Renal cortical epithelial cell (primary cell): ENCODE data around the gene GRIN2A. TPM values are rescaled to one million over a fixed set of nuclear protein-coding genes. Genes with fewer than 3 reads are reported as not detected.

Source experiments
- DNase-seq: peaks from one replicate; pipeline ENCODE4 v3.0.0-alpha.2; 2011; ENCODE audit warnings: low read depth
- total RNA-seq: library from RNA; depleted of rRNA; stranded (reverse); fragments of >200 nt; gene quantifications from 2 replicates; pipeline ENCODE4 v1.2.3, GENCODE V29; 2014

The GRIN2A gene
- total RNA-seq, 1 donor from 2014 or later: 0.15 TPM

DNA sequence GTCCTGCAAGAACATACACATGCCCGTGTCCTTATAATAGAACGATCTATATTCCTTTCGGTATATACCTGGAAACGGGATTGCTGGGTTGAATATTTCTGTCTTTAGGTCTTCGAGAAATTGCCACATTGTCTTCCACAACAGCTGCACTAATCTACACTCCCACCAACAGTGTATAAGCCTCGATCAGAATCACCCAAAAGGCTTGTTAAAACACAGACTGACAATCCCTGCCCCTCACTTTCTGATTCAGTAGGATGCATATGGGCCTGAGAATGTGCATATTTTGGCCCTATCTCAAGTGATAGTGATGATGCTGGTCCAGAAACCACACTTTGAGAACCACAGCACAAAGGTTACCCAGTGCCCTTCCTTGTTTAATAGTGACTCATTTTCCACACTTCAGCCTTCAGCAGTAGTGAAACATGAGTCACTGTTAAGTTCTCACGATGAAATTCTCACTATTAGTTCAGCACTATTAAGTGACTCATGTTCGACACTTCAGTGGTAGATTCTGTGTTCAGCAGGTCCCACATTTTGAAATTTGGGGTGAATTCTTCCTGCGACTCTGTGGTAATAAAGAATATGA is 215.6 kb downstream of the GRIN2A start:
- DNase-seq: peak; percentile 92

DNA sequence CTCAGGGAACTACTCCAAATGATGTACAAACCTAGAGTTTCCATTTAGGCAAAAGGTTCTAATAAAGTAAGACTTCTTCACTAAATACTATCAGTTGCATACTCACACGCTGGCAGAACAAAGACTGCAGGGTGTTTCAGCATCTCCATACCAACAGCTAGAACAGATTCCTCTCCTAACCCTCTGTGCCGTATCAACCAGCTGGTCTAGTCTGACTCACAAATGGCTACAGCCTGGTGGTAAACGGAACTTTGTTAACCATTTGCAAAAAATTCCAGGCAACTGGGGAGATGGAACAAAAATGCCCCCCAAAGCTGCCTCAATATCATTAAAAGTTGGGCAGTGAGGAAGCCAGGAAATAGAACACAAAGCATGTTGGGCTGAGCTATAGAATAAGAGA is 217.1 kb downstream of the GRIN2A start:
- peak; percentile 89 for DNase-seq

DNA sequence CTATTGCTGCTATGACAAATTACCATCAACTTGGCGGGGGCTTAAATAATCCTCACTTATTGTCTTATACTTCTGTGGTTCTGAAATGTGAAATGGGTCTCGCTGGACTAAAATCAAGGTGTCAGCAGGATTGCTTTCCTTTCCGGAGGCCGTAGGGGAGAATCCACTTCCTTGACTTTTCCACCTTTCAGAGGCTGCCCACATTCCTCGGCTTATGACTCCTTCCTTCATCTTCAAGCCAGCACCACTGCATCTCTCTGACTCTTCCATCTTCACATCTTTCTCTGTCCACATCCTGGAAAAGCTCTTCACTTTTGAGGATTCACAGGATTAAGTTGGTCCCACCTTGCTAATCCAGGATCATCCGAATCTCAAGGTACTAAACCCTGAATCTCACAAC is 217.8 kb downstream of the GRIN2A start:
- DNase-seq: peak; percentile 14

DNA sequence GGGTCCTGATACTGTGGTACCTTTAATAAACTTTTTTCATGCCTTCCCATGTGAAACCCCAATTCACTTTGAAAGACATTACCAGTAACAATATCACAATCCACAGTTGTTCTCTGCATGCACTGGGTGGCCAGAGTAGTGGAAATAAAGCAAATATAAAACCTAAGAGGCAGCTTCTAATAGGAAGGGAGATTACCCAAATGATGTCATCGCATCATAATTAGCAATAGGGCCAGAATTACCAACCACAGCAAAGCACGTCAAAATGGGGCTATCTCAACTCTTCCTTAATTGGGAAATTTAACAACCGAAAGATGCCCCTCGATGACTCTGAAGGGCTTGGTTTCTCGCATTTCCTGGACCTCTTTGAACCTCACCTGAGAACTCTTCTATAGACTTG is 224.8 kb downstream of the GRIN2A start:
- DNase-seq: no peak

DNA sequence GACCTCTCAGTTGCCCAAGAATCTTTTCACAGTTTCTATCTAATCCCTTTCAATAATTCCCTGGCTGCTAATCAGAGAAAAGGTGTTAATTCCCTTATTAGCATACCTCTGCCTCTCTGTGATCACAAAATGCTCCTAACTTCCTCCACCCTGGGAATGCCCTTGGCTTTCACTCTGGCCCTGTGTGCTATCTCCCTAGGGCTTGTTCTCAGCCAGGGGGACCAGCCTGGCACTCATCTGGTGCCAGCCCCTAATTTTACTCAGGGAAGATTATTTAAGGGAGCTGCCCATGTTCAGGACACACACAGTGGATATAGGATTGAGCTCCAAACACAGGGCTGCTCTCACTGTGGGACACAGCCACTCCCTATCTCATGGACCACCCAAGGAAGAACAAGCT is 225.2 kb downstream of the GRIN2A start:
- no peak for DNase-seq

DNA sequence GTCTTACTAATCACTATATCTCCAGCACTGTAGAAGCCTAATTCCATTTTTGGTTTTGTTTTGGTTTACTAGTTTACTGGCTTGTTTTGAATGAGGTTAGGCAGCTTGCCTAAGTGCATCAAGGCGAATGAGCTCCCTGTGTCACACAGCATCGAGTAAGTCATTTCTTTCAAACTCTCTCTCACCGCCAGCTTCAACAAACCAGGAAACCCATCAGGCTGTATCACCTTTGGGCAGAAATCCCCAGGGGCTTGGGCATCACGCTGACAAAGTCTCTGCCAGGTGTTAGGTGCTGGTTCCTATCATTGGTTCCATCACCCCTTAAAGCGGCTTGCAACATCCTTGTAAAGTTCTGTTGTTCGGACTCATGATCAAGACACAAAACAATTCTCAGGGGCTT is 226.6 kb downstream of the GRIN2A start:
- no peak for DNase-seq

DNA sequence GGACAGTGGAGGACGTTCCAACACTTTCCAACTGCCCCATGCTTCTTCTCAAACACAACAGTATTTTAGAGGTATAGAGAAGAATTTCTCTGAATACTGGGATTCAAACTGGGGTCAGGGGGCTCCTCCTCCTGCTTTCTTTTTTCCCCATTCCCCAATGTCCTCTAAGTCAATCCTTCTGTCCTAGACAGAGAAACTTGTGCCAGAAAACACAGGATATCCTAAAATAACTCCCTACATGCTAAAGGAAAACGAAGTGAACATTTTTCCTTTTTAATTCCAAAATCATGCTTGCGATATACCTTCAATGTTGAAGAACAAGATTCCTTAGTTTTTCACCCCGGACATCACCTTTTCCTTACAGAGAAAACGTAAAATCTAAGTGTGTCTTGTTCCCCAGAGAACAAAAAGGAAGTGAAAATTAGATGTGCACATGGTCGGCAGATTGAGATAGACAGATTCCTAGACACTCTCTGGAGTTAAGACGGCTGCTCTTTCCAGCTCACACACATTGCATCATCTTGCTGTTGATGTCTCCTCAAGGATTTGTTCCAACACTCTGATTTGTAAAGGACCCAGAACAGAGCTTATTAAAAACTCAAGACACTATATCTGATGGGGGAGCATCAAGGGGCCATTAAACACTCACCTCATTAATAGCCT is 228.2 kb downstream of the GRIN2A start:
- DNase-seq: no peak

DNA sequence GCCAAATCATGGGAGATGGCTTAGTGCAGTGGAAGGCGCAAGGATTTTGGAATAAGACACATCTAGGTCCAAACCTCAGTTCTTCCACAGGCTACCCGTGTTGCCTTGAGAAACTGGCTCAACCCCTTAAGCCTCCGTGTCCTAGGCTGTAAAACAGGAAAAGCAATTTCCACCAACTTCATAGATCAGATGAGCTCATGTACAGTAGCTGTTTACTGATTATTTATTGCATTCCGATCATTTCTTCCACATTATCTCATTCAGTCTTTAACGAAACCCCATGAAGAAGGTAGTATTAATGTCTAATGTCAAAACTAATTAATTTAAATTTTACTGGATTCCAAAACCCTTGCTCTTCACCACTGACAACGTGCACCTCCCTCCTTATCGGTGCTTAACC is 231.6 kb downstream of the GRIN2A start:
- no peak for DNase-seq

DNA sequence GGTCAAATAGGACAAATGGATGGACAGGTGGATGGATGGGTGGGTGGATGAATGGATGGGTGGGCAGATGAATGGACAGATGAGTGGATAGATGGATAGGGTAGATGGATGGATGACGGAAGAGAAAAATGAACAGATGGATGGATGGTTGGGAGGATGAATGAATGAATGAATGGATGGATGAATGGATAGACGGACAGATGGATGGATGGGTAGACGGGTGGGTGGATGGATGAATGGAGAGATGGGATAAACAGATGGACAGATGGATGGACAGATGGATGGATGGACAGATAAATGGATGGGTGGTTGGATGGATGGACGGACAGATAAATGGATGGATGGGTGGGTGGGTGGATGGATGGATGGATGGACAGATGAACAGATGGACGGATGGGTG is 232.8 kb downstream of the GRIN2A start:
- DNase-seq: no peak

DNA sequence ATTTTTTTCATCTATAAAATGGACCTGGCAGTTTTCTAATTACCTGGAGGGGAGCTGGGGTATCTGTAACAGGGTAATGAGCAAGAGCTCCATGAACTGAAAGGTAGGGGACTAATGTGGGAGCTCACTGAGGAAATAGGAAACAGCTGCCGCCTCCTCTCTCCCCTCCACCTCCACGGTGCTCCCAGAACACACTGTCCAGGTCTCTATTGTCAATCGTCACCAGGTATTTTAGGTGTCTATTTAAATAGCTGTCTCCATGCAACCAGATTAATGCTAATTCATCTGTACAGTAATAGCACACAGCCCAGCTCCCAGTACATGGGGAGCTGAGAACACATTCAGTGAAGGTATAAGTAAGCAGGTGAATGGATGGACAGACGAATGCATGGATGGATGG is 233.3 kb downstream of the GRIN2A start:
- DNase-seq: no peak

DNA sequence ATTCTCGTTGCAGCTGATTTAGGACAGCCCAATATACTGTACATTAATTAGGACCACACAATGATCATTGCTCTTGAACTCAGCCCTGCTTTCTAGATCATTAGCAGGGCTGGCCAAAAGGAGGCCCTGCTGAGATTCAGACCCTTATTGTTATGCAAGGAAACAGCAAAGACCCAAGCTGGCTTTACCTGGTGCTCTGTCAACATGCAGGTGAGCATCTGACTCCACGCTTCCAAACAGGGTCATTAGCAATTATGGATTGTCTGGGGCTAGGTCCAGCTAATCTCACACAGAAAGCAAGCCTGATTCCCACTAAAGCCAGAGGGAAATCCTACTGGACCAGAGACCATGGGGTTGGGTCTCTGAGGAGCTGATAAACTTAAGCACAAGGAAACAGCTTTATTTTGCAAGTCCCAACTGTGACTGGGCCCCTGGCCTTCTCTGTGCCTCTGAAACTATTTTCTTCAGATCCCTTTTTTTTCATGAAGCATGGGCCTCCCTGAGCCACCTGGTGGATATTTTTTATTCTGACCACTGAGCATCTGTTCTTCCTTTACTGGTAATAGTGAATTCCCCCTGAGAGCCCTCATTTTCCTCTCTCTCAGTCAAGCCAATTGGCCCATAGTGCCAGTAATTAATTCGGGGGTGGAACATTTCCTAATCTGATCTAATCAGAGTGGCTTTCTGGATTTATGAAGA is 236.1 kb downstream of the GRIN2A start:
- DNase-seq: no peak

DNA sequence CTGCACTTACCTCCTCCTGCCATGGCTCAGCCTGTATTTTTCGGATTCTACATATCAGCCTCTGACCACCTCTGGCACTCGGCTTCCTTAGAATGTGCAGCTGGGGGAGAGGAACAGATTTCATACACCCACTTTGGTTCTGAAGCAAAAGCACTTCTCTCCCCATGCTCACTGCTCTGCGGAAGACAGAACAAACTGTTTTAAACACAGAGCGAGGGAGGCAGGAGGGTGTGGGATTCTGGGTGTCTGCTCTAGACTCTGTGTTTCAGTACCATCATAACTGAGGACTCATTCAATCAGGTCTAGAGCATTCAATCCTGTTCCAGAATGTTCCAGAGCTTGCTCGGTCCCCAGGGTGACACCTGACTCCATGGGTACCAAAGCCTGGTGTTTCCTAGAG is 239.1 kb downstream of the GRIN2A start:
- no peak for DNase-seq

DNA sequence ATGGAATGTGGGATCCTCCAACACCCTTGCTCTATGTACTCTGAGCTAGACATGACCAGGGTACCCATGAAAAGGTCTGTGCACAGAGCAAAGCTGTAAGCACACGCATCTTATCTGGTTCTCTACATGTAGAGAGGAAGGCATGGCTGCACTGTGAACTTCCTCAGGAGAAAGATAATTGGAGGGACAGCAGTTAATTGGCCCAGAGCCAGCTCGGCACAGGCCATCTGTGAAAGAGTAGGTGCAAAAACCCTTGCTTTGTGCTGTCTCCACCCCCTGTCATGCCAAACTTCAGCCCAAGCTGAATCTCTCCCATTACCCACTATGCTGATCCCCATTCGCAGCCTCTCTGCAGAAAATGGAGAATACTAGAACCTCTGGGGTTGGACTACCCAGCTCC is 241.0 kb downstream of the GRIN2A start:
- DNase-seq: no peak

DNA sequence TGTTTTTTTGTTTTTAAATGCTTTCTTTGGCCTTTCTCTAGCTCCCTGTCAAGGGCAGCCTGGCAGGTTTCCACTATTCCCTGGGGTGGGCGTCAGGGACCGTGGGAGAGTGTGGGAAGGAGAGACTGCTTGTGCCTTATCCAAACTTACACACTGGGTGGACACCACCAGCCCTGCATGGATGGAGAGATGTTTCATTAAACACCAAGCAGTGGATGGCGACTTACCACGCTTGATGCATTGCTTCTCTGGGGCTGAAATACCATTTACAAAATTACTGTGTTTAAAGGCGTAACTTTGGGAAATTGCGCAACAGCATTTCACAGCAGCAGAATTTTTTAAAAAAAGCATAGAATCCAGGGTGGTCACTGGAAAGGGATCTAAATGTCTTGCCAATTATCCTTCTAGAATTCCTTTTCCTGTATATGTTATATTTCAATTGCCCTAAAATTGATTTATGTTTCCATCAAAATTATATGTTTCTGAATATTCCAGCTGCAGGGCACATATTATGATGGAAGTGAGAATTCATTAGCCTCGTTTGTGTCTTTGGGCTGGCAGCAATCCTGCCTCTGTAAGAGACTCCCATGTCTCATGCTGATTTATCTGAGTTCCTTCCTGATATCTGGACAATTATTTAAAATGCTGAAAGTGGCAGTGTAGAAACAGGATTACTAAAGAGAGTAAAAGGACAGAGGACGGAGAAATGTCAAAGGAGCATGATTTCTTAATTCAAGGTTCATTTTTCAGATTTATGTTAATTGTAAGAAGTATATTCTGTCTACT is 247.3 kb downstream of the GRIN2A start:
- no peak for DNase-seq

DNA sequence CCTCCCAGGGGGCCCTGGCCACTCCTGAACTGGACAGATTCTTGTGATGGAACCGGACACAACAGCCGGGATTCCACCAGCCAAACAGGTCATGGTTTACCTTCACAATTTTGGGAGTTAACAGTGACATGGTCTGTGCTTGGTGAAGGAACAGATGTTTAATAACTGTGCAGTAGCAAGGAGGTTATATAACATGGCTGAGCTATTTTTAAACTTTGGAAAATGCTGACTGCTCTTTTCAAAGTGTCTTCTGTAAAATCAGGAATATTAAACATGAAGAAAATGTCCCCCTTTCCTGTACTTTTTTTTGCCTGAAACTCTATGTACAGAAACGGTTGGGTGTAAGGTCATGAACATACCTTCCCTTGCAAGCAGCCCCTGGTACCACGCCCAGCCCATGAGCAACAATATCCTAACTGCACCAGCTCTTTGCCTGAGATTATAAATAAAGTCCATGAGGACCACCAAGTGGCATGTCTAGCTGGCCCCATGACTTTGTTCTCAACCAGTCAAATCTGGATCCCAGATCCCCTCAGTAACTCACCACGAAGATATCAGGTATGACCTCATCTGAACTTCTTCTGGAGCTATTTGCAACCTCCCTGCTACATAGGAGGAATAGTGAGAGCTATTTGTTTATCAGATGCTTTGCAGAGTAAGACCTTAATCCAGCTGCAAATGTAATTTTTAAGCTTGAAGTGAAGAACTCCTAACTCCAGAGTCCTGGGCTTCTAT is 249.1 kb downstream of the GRIN2A start:
- no peak for DNase-seq

DNA sequence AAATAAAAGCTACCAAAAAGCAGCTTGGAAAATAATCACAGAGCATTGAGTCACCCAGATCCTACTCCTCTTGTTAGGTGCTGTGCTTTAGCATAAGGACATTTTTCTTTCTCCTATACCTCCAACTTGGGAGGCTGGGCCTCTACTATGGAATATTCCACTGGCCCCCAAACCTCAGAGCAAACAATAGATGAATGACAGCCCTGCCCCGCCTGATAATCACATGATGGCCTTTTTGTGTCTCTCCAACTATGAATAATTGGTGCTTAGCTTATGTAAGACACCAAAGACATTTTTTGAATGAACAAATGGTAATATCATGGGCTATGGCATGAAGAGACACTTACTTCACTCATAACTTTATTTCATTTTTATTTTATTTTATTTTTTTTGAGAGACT is 250.2 kb downstream of the GRIN2A start:
- no peak for DNase-seq

DNA sequence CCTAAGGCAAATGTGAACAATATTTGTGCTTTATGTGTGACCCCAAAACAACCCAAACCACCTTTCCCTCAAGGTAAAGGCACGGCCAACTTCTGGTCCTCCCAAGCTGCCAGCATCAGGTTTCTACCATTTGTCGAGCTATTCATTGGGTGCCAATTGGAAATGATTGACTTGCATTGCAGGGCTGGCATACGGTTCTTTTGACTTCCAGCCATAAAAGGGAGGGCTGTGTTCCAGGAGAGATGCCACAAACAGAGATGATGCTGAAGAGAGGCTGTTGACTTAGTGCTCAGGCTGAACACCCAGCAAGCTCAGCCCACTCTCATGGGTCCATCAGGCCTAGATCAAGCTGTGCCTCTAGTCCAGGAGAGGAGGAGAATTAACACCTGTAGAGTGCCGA is 252.4 kb downstream of the GRIN2A start:
- no peak for DNase-seq

DNA sequence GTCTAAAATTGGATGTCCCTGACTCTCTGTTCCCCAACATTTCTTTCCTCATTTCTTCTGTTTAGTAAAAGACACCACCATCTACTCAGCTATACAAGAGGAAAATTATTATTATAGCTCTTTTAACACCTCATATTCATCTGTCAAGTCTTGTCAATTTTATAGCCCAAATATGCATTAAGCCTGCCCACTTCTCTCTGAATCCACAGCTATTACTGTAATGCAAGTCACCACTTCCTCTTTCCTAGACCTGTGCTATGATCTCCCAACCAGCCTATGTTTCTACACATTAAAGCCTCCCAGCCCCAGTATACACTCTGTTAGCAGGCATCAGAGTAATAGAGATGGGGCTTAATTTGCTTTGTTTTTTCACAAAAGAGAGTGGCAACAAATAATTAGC is 252.9 kb downstream of the GRIN2A start:
- no peak for DNase-seq

DNA sequence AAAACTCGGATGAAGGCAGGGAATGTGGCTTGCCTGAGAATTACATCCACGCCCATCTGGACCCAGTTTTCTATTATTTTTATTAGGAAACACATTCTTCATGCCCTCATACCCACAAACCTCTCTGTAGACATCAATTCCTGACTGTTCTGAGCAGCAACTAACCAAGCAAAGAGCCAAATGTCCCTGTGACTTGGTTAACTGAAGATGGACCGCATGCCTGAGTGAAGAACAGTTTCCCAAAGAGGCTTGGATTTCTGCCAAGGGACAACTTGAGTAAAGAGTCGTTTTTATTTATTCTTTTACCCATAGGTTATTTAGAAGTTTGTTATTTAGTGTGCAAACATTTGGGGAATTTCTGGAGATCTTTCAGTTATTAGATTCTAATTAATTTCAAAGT is 259.8 kb downstream of the GRIN2A start:
- DNase-seq: peak; percentile 23

DNA sequence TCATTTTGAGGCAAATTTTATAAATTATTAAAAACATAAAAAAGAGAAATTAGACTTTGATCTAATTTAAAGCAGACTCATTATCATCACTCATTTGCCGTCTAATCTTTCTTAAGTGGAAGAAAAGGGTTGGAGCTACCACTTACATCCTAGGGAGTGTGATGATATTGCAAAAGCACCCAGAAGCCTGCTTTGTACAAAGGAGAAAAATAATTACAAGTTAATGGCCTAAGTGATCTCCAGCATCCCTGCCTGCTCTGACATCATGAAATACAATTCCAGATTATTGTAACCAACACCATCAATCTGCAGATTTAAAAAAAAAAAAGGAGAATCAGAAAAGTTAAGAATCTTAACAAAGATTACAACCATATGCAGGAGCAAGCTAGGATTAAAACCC is 260.2 kb downstream of the GRIN2A start:
- no peak for DNase-seq

DNA sequence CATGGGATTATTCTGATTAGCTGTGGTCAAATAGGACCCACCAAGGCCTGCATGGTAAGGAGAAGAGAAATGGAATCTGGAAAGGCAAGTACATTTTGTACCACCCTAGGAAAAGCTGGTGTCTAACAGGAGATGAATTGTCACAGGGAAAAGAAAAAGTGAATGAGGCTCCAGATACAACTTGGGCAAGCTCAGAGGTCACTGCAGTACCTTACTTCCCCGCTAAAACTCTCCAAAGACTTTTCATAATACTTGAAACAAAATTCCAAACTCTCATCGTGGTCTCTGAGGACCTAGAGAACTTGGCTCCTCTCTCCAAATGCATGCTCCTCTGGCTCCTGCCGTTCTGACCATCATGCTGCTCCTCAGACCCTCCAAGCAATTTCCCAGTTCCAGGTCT is 262.8 kb downstream of the GRIN2A start:
- DNase-seq: no peak

DNA sequence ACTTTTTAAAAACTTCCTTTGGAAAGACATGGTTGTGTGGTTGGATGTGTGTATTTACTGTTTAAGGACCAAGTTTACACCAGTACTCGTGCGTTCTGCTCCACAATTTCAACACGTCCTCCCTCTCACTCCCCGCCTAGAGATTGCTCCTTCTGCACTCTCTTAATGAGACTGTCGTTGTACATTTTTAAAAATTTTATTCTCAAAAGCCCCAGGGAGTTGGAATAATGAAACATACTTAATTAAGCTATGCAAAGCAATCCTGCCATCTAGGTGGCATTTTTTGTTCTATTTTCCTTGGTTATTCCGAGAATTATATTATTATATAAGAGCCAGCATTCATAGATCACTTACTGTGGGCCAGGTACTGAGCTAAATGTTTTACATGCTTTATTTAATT is 264.5 kb downstream of the GRIN2A start:
- no peak for DNase-seq
